SK-N-SH (cell line): Measurements from ENCODE around the gene YJEFN3. TPM values are rescaled to one million over a fixed set of nuclear protein-coding genes. Genes with fewer than 3 reads are reported as not detected.

Experiments used
- CTCF ChIA-PET: fragments of 300-600, 350-600 bp; formaldehyde crosslinking; extraction: SDS; loops from one replicate; lab custom pipeline; 2021; lab: Yijun Ruan, JAX
- POLR2A ChIA-PET: fragments of 350-600 bp; sonication (Branson Sonifier 250); formaldehyde crosslinking; extraction: SDS; loops from one replicate; lab custom pipeline; 2020; ENCODE audit warnings: antibody characterized with exemption, inconsistent platforms; lab: Yijun Ruan, JAX
- DNase-seq: peaks from one replicate; pipeline ENCODE4 v3.0.0; 2012
- H2AFZ ChIP-seq: fragments of 200-600 bp; sonication (generic); 2 replicates; pipeline ENCODE4 v1.8.1; 2016; ENCODE audit warnings: antibody characterized with exemption, mild to moderate bottlenecking, low read depth
- H3F3A ChIP-seq: fragments of 200-600 bp; sonication (generic); replicated peaks from 2 replicates; pipeline ENCODE3; 2016; ENCODE audit warnings: antibody characterized with exemption, mild to moderate bottlenecking; ENCODE audit not compliant: insufficient read depth
- H3K27ac ChIP-seq, 2 experiments: fragments of 200-500 bp in 1 of 2; fragments of 200-600 bp in 1 of 2; sonication (Bioruptor generic) in 1 of 2; sonication (generic), shearing (Covaris generic) in 1 of 2; 2 replicates each; pipeline versions ENCODE4 v1.5.1 to v1.6.1; 2014 to 2016; ENCODE audit warnings: low read depth in 2 of 2, inconsistent platforms in 1 of 2, low read length in 1 of 2, mild to moderate bottlenecking in 1 of 2, mixed read lengths in 1 of 2
- H3K27me3 ChIP-seq: fragments of 200-600 bp; sonication (generic), shearing (Covaris generic); 2 replicates; pipeline ENCODE4 v1.6.1; 2016; ENCODE audit warnings: mixed run types; ENCODE audit not compliant: insufficient read depth
- H3K36me3 ChIP-seq, 2 experiments: fragments of 200-500 bp in 1 of 2; fragments of 200-600 bp in 1 of 2; sonication (Bioruptor generic) in 1 of 2; sonication (generic) in 1 of 2; replicated peaks in 1 of 2; 2 replicates each; pipeline versions ENCODE3 to v1.5.1; 2014 to 2016; ENCODE audit warnings: low read length in 1 of 2, mild to moderate bottlenecking in 1 of 2; ENCODE audit not compliant: insufficient read depth in 2 of 2, control insufficient read depth in 1 of 2
- H3K4me1 ChIP-seq, 2 experiments: fragments of 200-500 bp in 1 of 2; fragments of 200-600 bp in 1 of 2; sonication (Bioruptor generic) in 1 of 2; sonication (generic), shearing (Covaris generic) in 1 of 2; 2 replicates each; pipeline versions ENCODE4 v1.5.1 to v1.6.1; 2014 to 2016; ENCODE audit warnings: low read depth in 1 of 2, low read length in 1 of 2, mixed run types in 1 of 2; ENCODE audit not compliant: insufficient read depth in 2 of 2, control insufficient read depth in 1 of 2
- H3K4me2 ChIP-seq: fragments of 200-600 bp; sonication (generic), shearing (Covaris generic); 2 replicates; pipeline ENCODE4 v1.6.1; 2017; ENCODE audit warnings: mixed run types
- H3K4me3 ChIP-seq, 2 experiments: fragments of 200-500 bp in 1 of 2; fragments of 200-600 bp in 1 of 2; sonication (Bioruptor generic) in 1 of 2; sonication (generic), shearing (Covaris generic) in 1 of 2; 2 replicates each; pipeline versions ENCODE4 v1.5.1 to v1.8.1; 2014 to 2016; ENCODE audit warnings: low read depth in 2 of 2, inconsistent platforms in 1 of 2, low read length in 1 of 2, mild to moderate bottlenecking in 1 of 2, mixed read lengths in 1 of 2, moderate library complexity in 1 of 2
- H3K79me2 ChIP-seq: fragments of 200-600 bp; sonication (generic); 2 replicates; pipeline ENCODE4 v1.8.1; 2017; ENCODE audit warnings: mild to moderate bottlenecking; ENCODE audit not compliant: insufficient read depth
- H3K9ac ChIP-seq: fragments of 200-600 bp; sonication (generic); 2 replicates; pipeline ENCODE4 v1.6.1; 2017; ENCODE audit warnings: mixed run types
- H3K9me2 ChIP-seq: fragments of 200-600 bp; sonication (generic); 2 replicates; pipeline ENCODE4 v1.6.1; 2017; ENCODE audit warnings: mixed run types
- H3K9me3 ChIP-seq: fragments of 200-600 bp; sonication (generic); 2 replicates; pipeline ENCODE4 v1.6.1; 2017; ENCODE audit warnings: mixed run types, mild to moderate bottlenecking, moderate library complexity
- H4K20me1 ChIP-seq: fragments of 200-600 bp; sonication (generic); 2 replicates; pipeline ENCODE4 v1.6.1; 2017; ENCODE audit warnings: mild to moderate bottlenecking, mixed run types; ENCODE audit not compliant: insufficient read depth
- CHD2 ChIP-seq: fragments of 150-350 bp; IDR thresholded peaks from 2 replicates; pipeline ENCODE4 v1.6.1; 2018; ENCODE audit warnings: low read length; ENCODE audit not compliant: partially characterized antibody
- ELF1 ChIP-seq: IDR thresholded peaks from 2 replicates; pipeline ENCODE4 v1.4.0; 2012
- EP300 ChIP-seq, 2 experiments: IDR thresholded peaks; 2 replicates each; pipeline versions ENCODE4 v1.4.0 to v1.6.1; 2012; ENCODE audit warnings: borderline replicate concordance in 1 of 2, low read depth in 1 of 2, low read length in 1 of 2
- EZH2phosphoT487 ChIP-seq: fragments of 200-600 bp; sonication (generic); IDR thresholded peaks from 2 replicates; pipeline ENCODE4 v1.6.1; 2017; ENCODE audit warnings: low read depth, mixed run types, mild to moderate bottlenecking, antibody characterized with exemption, moderate library complexity, borderline replicate concordance
- FOXJ3 ChIP-seq: sonication (generic); formaldehyde crosslinking; IDR thresholded peaks from 2 replicates; pipeline ENCODE4 v1.5.1; 2020; ENCODE audit warnings: mild to moderate bottlenecking, missing genetic modification reagents
- FOXM1 ChIP-seq: IDR thresholded peaks from 2 replicates; pipeline ENCODE4 v1.4.0; 2012; ENCODE audit warnings: low read depth, mild to moderate bottlenecking
- GABPA ChIP-seq: IDR thresholded peaks from 2 replicates; pipeline ENCODE4 v1.4.0; 2012; ENCODE audit warnings: low read depth, mild to moderate bottlenecking
- JUND ChIP-seq: IDR thresholded peaks from 2 replicates; pipeline ENCODE4 v1.4.0; 2012
- NFIC ChIP-seq: IDR thresholded peaks from 2 replicates; pipeline ENCODE4 v1.4.0; 2012; ENCODE audit warnings: borderline replicate concordance
- NRF1 ChIP-seq: IDR thresholded peaks from 2 replicates; pipeline ENCODE4 v1.6.1; 2012; ENCODE audit warnings: low read depth, mild to moderate bottlenecking, low read length
- PBX3 ChIP-seq: IDR thresholded peaks from 2 replicates; pipeline ENCODE4; 2012
- POLR2AphosphoS5 ChIP-seq: IDR thresholded peaks from 2 replicates; pipeline ENCODE4 v1.6.1; 2012; ENCODE audit warnings: low read depth, low read length
- RAD21 ChIP-seq: IDR thresholded peaks from 2 replicates; pipeline ENCODE4 v1.6.1; 2012; ENCODE audit warnings: mild to moderate bottlenecking, low read length
- RXRA ChIP-seq: IDR thresholded peaks from 2 replicates; pipeline ENCODE4 v1.4.0; 2012; ENCODE audit warnings: low read depth, mild to moderate bottlenecking, borderline replicate concordance
- SIN3A ChIP-seq: IDR thresholded peaks from 2 replicates; pipeline ENCODE4 v1.6.1; 2012; ENCODE audit warnings: low read depth, mild to moderate bottlenecking, low read length, moderate library complexity, borderline replicate concordance
- SMC3 ChIP-seq: IDR thresholded peaks from 2 replicates; pipeline ENCODE4 v1.6.1; 2012; ENCODE audit warnings: low read depth, low read length, improper control_type of control experiment
- TAF1 ChIP-seq: IDR thresholded peaks from 2 replicates; pipeline ENCODE4 v1.6.1; 2012; ENCODE audit warnings: low read depth, mild to moderate bottlenecking, low read length, moderate library complexity, borderline replicate concordance
- TCF12 ChIP-seq: IDR thresholded peaks from 2 replicates; pipeline ENCODE4 v1.4.0; 2012
- WGBS: methylation state at CpG from one replicate; pipeline ENCODE4 v1.1.6; 2017; ENCODE audit warnings: low lambda C conversion rate; 5-methylcytosine and 5-hydroxymethylcytosine counted together
- polyA plus RNA-seq, 3 experiments: library from polyadenylated mRNA; depleted of rRNA; stranded (reverse); fragments of >200 nt; gene quantifications; 2 replicates each; pipeline ENCODE4 v1.2.3, GENCODE V29; 2012
- TF ChIP-seq, protein P1 (sequence below): fragments of 200-600 bp; sonication (generic); IDR thresholded peaks from 2 replicates; pipeline ENCODE4 v1.6.1; 2017; ENCODE audit warnings: antibody characterized with exemption, mild to moderate bottlenecking, moderate library complexity
- TF ChIP-seq, protein P2 (sequence below): fragments of 150-350 bp; IDR thresholded peaks from 2 replicates; pipeline ENCODE4 v1.6.1; 2017; ENCODE audit warnings: antibody characterized with exemption, low read length, low read depth, borderline replicate concordance

YJEFN3 gene
- polyA plus RNA-seq, 1 of the 3 experiments (the other 2 are of a cell fraction) = 7.2 TPM

DNA sequence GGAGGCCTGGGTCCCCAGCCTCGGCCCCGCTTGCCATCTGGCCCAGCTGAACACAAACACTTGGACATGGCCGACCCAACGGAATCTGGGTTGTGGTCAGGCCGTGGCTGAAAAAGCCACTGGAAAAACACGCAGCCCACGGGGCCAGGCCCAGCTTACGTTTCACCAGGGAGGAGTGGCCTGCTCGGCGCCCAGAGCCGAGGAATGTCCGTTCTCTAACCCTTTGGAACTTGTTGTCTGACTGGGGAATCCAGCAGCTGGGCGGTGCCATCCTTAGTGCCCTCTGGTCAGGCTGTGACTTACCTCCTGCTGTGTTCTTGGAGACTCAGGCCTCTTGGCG lies 23.1 kb downstream of the YJEFN3 start:
- H3K4me2 ChIP-seq = no peak overlapping the region
- H3K9me2 ChIP-seq = no peaks in the 10 kb centered on the region
- TF ChIP-seq NRF1 (no peak), POLR2AphosphoS5 (no peak), GABPA (no peak), EP300 (IDR thresholded peaks at IDR 0.05; ENCODE audit: borderline replicate concordance in 1 of 2, low read depth in 1 of 2, low read length in 1 of 2) (no peak), SIN3A (no peak), PBX3 (no peak), RXRA (no peak), FOXM1 (no peak), JUND (no peak), CHD2 (no peak), NFIC (no peak), ELF1 (no peak), RAD21 (no peak), TAF1 (no peak), FOXJ3 (no peak), TCF12 (no peak), EZH2phosphoT487 (no peak), SMC3 (no peak)
- TF ChIP-seq, protein P1, sequence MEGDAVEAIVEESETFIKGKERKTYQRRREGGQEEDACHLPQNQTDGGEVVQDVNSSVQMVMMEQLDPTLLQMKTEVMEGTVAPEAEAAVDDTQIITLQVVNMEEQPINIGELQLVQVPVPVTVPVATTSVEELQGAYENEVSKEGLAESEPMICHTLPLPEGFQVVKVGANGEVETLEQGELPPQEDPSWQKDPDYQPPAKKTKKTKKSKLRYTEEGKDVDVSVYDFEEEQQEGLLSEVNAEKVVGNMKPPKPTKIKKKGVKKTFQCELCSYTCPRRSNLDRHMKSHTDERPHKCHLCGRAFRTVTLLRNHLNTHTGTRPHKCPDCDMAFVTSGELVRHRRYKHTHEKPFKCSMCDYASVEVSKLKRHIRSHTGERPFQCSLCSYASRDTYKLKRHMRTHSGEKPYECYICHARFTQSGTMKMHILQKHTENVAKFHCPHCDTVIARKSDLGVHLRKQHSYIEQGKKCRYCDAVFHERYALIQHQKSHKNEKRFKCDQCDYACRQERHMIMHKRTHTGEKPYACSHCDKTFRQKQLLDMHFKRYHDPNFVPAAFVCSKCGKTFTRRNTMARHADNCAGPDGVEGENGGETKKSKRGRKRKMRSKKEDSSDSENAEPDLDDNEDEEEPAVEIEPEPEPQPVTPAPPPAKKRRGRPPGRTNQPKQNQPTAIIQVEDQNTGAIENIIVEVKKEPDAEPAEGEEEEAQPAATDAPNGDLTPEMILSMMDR = no peak
- TF ChIP-seq, protein P2, sequence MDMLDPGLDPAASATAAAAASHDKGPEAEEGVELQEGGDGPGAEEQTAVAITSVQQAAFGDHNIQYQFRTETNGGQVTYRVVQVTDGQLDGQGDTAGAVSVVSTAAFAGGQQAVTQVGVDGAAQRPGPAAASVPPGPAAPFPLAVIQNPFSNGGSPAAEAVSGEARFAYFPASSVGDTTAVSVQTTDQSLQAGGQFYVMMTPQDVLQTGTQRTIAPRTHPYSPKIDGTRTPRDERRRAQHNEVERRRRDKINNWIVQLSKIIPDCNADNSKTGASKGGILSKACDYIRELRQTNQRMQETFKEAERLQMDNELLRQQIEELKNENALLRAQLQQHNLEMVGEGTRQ = no peak
- no peaks in the 10 kb centered on the region for H3K9me3 ChIP-seq
- no peak overlapping the region for H3K9ac ChIP-seq
- ChIA-PET CTCF (interaction anchor here (0.6 to 15.7 kb wide), 8 partner anchors 9 to 92 kb away, joined by 3 to 258 read pairs (median 8); partner anchors contain the start of genes CILP2, GMIP and YJEFN3), POLR2A (no interaction called here)
- no peak overlapping the region for H2AFZ ChIP-seq
- no peak for DNase-seq
- no peaks in the 10 kb centered on the region for H3K79me2 ChIP-seq
- WGBS = 89% methylated on average over 3 of the region's 14 CpGs
- H3K36me3 ChIP-seq = no peaks in the 10 kb centered on the region
- no peaks in the 10 kb centered on the region for H4K20me1 ChIP-seq
- H3K4me1 ChIP-seq = peaks cover 0 to 4% of the 10 kb centered on the region in 2 experiments; a peak in 1 of 4 replicates
- H3K27me3 ChIP-seq = no peaks in the 10 kb centered on the region
- H3K27ac ChIP-seq = no peak overlapping the region
- no peaks in the 10 kb centered on the region for H3F3A ChIP-seq
- H3K4me3 ChIP-seq = no peak overlapping the region
